HepG2 (cell line): ENCODE results near the gene GPR65. TPM values are rescaled to one million over a fixed set of nuclear protein-coding genes. Genes with fewer than 3 reads are reported as not detected.

ENCODE experiments used
- ATAC-seq: fragments of 200-7000 bp; cut with Tn5 transposase; 3 replicates; pipeline ENCODE4 v1.9.1; 2020; ENCODE audit warnings: mild to moderate bottlenecking, moderate library complexity
- BruUV-seq: library from RNA; stranded (reverse); fragments of 400-500 nt; replicated peaks from 2 replicates; lab custom pipeline; 2021; lab: Mats Ljungman, UMichigan
- CTCF ChIA-PET: fragments of 300-600 bp; formaldehyde crosslinking; extraction: SDS; loops from one replicate; lab custom pipeline; 2021; ENCODE audit warnings: low total read pairs, inconsistent platforms, low intra/inter-chr PET ratio; lab: Yijun Ruan, JAX
- POLR2A ChIA-PET: fragments of 350-600 bp; sonication (Branson Sonifier 250); formaldehyde crosslinking; loops from one replicate; lab custom pipeline; 2020; ENCODE audit warnings: antibody characterized with exemption, inconsistent platforms; lab: Yijun Ruan, JAX
- DNase-seq: peaks from one replicate; pipeline ENCODE4 v3.0.0-alpha.2; 2015; ENCODE audit warnings: low spot score
- FAIRE-seq: peaks from 3 replicates; lab custom pipeline; 2011; peaks lifted over from hg19 to GRCh38; lab: Jason Lieb, UNC
- H2AFZ ChIP-seq: one replicate; pipeline ENCODE4 v1.6.1; 2011; ENCODE audit warnings: low read length, inconsistent platforms
- H3K27ac ChIP-seq: fragments of 300-600 bp; 3 replicates; pipeline ENCODE4 v1.8.0; 2011; ENCODE audit warnings: mixed run types, mild to moderate bottlenecking, mixed read lengths, low read length, inconsistent platforms; ENCODE audit not compliant: insufficient read depth; ENCODE audit errors: extremely low read length
- H3K27me3 ChIP-seq, 2 experiments: fragments of 200-600 bp in 1 of 2; 2 replicates in 1 of 2; 3 replicates in 1 of 2; pipeline versions ENCODE4 v1.6.0 to v1.8.0; 2011; ENCODE audit warnings: low read length in 2 of 2, mild to moderate bottlenecking in 2 of 2, moderate library complexity in 2 of 2, inconsistent platforms in 1 of 2; ENCODE audit not compliant: insufficient read depth in 2 of 2, control insufficient read depth in 1 of 2
- H3K36me3 ChIP-seq, 2 experiments: fragments of 200-600 bp in 1 of 2; replicated peaks in 1 of 2; 2 replicates in 1 of 2; 3 replicates in 1 of 2; pipeline versions ENCODE4 v1.5.1 to v1.8.0; 2011; ENCODE audit warnings: low read length in 2 of 2, inconsistent platforms in 1 of 2; ENCODE audit not compliant: insufficient read depth in 2 of 2, control insufficient read depth in 1 of 2
- H3K4me1 ChIP-seq: 2 replicates; pipeline ENCODE4 v1.5.1; 2012; ENCODE audit warnings: low read length, inconsistent platforms; ENCODE audit not compliant: insufficient read depth
- H3K4me2 ChIP-seq: 2 replicates; pipeline ENCODE4 v1.6.0; 2011; ENCODE audit warnings: low read depth, low read length, inconsistent platforms
- H3K4me3 ChIP-seq, 3 experiments: fragments of 200-600 bp in 1 of 3; sonication (generic), shearing (Covaris generic) in 1 of 3; replicated peaks in 1 of 3; 2 replicates each; pipeline ENCODE4 v1.5.1; 2011 to 2016; ENCODE audit warnings: low read length in 3 of 3, inconsistent platforms in 2 of 3, low read depth in 2 of 3, mild to moderate bottlenecking in 2 of 3, control low read depth in 1 of 3, mixed read lengths in 1 of 3; ENCODE audit not compliant: insufficient read depth in 1 of 3
- H3K79me2 ChIP-seq: one replicate; pipeline ENCODE4 v1.6.1; 2011; ENCODE audit warnings: low read length, inconsistent platforms; ENCODE audit not compliant: insufficient read depth
- H3K9ac ChIP-seq: 2 replicates; pipeline ENCODE4 v1.6.0; 2011; ENCODE audit warnings: mild to moderate bottlenecking, low read depth, low read length, inconsistent platforms; ENCODE audit not compliant: insufficient read depth
- H3K9me3 ChIP-seq: 2 replicates; pipeline ENCODE4 v1.5.1; 2012; ENCODE audit warnings: mild to moderate bottlenecking, low read length
- H4K20me1 ChIP-seq: 2 replicates; pipeline ENCODE4 v1.6.0; 2011; ENCODE audit warnings: inconsistent platforms, mild to moderate bottlenecking, low read length, moderate library complexity; ENCODE audit not compliant: insufficient read depth
- ATRX ChIP-seq: sonication (generic); formaldehyde crosslinking; IDR thresholded peaks from 2 replicates; pipeline ENCODE4 v1.4.0; 2020; ENCODE audit warnings: missing genetic modification reagents, borderline replicate concordance
- TCF7 ChIP-seq: sonication (generic); IDR thresholded peaks from 2 replicates; pipeline ENCODE4 v1.6.1; 2016; ENCODE audit warnings: antibody characterized with exemption, low read depth
- TERF1 ChIP-seq: sonication (generic); formaldehyde crosslinking; IDR thresholded peaks from 2 replicates; pipeline ENCODE4 v1.8.0; 2022; ENCODE audit warnings: mild to moderate bottlenecking, missing genetic modification reagents, moderate library complexity
- TFAP4 ChIP-seq: sonication (generic); IDR thresholded peaks from 2 replicates; pipeline ENCODE4 v1.6.1; 2016; ENCODE audit warnings: low read depth, borderline replicate concordance
- WGBS: methylation state at CpG from one replicate; pipeline ENCODE4 v1.1.6; 2017; ENCODE audit warnings: low lambda C conversion rate; 5-methylcytosine and 5-hydroxymethylcytosine counted together
- in situ Hi-C: cut with HindIII; loops from 2 replicates; pipeline ENCODE4 v1.10.0; 2017; ENCODE audit warnings: low pct_unique_long_range_greater_than_20kb; ENCODE audit not compliant: extremely low pct_ligation_motif_present
- intact Hi-C: fragments of 100-400 bp; cut with micrococcal nuclease; formaldehyde crosslinking; loops from one replicate; pipeline ENCODE4 v1.10.0; 2022; ENCODE audit not compliant: unreplicated experiment
- polyA plus RNA-seq, 8 experiments: library from polyadenylated mRNA; depleted of rRNA in 3 of 8; stranded (reverse) in 7 of 8; unstranded in 1 of 8; fragments of >200 nt; fragmentation: Illumina TruSeq in 4 of 8; extraction: Trizol in 4 of 8; gene quantifications; 2 replicates each; pipeline versions ENCODE4 v1.2.1 to v1.2.3, GENCODE V29; 2011 to 2016; ENCODE audit warnings: low read depth in 4 of 8, missing spikeins in 1 of 8, mixed read lengths in 1 of 8; ENCODE audit not compliant: insufficient read depth in 1 of 8
- total RNA-seq, 5 experiments: library from RNA; depleted of rRNA; stranded (reverse); fragments of >200 nt; fragmentation: Illumina TruSeq; extraction: Trizol; gene quantifications; 2 replicates each; pipeline ENCODE4 v1.2.3, GENCODE V29; 2016; ENCODE audit warnings: low read depth in 1 of 5
- TF ChIP-seq, protein P1 (sequence below): IDR thresholded peaks from 2 replicates; pipeline ENCODE4 v1.6.1; 2012; ENCODE audit warnings: inconsistent platforms
- TF ChIP-seq, protein P2 (sequence below): sonication (generic); formaldehyde crosslinking; IDR thresholded peaks from 2 replicates; pipeline ENCODE4 v1.4.0; 2020; ENCODE audit warnings: missing genetic modification reagents

Gene GPR65
- total and polyA plus RNA-seq, 2 of the 13 experiments (the other 11 are each of a cell fraction or from before 2014, with no cell fraction given), result not detected

DNA sequence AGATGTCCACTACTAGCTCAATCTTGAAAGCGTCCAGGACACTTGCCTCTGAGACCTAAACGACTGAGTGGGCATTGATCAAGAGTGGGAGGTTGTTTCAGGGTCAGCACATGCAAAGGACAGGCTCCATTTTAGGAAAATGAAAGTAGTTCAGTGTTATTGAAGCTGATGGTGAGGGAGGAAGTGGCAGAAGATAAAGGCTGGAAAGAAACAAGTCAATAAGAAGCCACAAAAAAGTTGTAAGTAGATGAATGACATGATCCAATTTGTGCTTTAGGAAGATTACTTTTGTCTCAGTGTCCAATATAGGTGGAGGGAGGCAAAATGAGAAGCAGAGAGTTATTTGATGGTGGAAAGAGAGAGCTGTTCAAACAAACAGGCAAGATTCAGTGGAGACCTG is 22.0 kb downstream of the GPR65 start:
- H3K27ac ChIP-seq, result no peak overlapping the region
- no peak for TF ChIP-seq TFAP4
- TF ChIP-seq, protein P1, sequence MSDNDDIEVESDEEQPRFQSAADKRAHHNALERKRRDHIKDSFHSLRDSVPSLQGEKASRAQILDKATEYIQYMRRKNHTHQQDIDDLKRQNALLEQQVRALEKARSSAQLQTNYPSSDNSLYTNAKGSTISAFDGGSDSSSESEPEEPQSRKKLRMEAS, result peak; percentile 42; the same call in 1 of the 2 replicates
- no peak for TF ChIP-seq TERF1
- no peak for TF ChIP-seq ATRX
- no peak for TF ChIP-seq TCF7
- TF ChIP-seq, protein P2, sequence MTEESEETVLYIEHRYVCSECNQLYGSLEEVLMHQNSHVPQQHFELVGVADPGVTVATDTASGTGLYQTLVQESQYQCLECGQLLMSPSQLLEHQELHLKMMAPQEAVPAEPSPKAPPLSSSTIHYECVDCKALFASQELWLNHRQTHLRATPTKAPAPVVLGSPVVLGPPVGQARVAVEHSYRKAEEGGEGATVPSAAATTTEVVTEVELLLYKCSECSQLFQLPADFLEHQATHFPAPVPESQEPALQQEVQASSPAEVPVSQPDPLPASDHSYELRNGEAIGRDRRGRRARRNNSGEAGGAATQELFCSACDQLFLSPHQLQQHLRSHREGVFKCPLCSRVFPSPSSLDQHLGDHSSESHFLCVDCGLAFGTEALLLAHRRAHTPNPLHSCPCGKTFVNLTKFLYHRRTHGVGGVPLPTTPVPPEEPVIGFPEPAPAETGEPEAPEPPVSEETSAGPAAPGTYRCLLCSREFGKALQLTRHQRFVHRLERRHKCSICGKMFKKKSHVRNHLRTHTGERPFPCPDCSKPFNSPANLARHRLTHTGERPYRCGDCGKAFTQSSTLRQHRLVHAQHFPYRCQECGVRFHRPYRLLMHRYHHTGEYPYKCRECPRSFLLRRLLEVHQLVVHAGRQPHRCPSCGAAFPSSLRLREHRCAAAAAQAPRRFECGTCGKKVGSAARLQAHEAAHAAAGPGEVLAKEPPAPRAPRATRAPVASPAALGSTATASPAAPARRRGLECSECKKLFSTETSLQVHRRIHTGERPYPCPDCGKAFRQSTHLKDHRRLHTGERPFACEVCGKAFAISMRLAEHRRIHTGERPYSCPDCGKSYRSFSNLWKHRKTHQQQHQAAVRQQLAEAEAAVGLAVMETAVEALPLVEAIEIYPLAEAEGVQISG, result no peak
- H4K20me1 ChIP-seq, result no peaks in the 10 kb centered on the region
- 47% methylated on average over 2 of the region's 2 CpGs for WGBS
- peaks cover 52% of the 10 kb centered on the region for H3K79me2 ChIP-seq
- DNase-seq (no peak), FAIRE-seq (no peak), ATAC-seq (no peak)
- peaks cover 74% of the 10 kb centered on the region for H3K4me1 ChIP-seq
- peak overlapping the region; percentile 67 for H3K4me2 ChIP-seq
- H3K9ac ChIP-seq, result peak overlapping the region; percentile 71; the same call in 1 of the 2 replicates
- BruUV-seq, result no TSS peak
- no peaks in the 10 kb centered on the region for H3K9me3 ChIP-seq
- CTCF ChIA-PET, result no interaction called here
- intact Hi-C loops, result no loop called here
- H3K4me3 ChIP-seq, result peak overlapping the region; percentile 68 to 69 (median 69)
- no peaks in the 10 kb centered on the region for H3K27me3 ChIP-seq
- no peak overlapping the region for H2AFZ ChIP-seq
- POLR2A ChIA-PET, result interaction anchor here (0.8 to 1.2 kb wide), 3 partner anchors 9 to 15 kb away, joined by 3 read pairs; no protein-coding TSS in a partner anchor
- peaks cover 2 to 14% of the 10 kb centered on the region in 2 experiments; a peak in 2 of 5 replicates for H3K36me3 ChIP-seq
- in situ Hi-C loops, result no loop called here
